Peyer's patch (tissue), 4 donors: ENCODE measurements around the gene OR8D4. TPM values are rescaled to one million over a fixed set of nuclear protein-coding genes. Genes with fewer than 3 reads are reported as not detected.

Source experiments
- DNase-seq, 3 donors: peaks; one replicate each; pipeline ENCODE4 v3.0.0-alpha.2; 2017 to 2019
- H3K27ac ChIP-seq, 4 donors: fragments of 200-600 bp; sonication (generic); one replicate each; pipeline ENCODE4 v1.5.1; 2016 to 2019
- H3K27me3 ChIP-seq, 2 donors: fragments of 200-600 bp; sonication (generic); one replicate each; pipeline ENCODE4 v1.5.1; 2019
- H3K36me3 ChIP-seq, 3 donors: fragments of 200-600 bp; sonication (generic); one replicate each; pipeline ENCODE4 v1.5.1; 2016 to 2019
- H3K4me1 ChIP-seq, 4 donors: fragments of 200-600 bp; sonication (generic); one replicate each; pipeline ENCODE4 v1.5.1; 2016 to 2019
- H3K4me3 ChIP-seq, 4 donors: fragments of 200-600 bp; sonication (generic); 1 replicate in 3 of 4; 2 replicates in 1 of 4; pipeline ENCODE4 v1.5.1; 2016 to 2019; ENCODE audit warnings: mild to moderate bottlenecking in 1 of 4
- H3K9me3 ChIP-seq, 4 donors: fragments of 200-600 bp; sonication (generic); one replicate each; pipeline ENCODE4 v1.5.1; 2016 to 2019; ENCODE audit warnings: mild to moderate bottlenecking in 1 of 4
- CTCF ChIP-seq, 6 experiments: fragments of 450-650 bp in 4 of 6; fragments of 200-600 bp in 2 of 6; sonication (generic) in 1 of 6; IDR thresholded peaks; one replicate each; pipeline ENCODE4 v1.5.1; 2017 to 2019; ENCODE audit warnings: antibody characterized with exemption in 6 of 6, mild to moderate bottlenecking in 3 of 6, moderate library complexity in 1 of 6
- POLR2A ChIP-seq, 2 donors: fragments of 450-650 bp; IDR thresholded peaks; one replicate each; pipeline ENCODE4 v1.5.1; 2017; ENCODE audit warnings: antibody characterized with exemption in 2 of 2, mild to moderate bottlenecking in 2 of 2, moderate library complexity in 2 of 2
- total RNA-seq, 4 donors: library from RNA; depleted of rRNA; stranded (reverse); fragments of >200 nt; gene quantifications; one replicate each; pipeline ENCODE4 v1.1.0, GENCODE V29; 2016

OR8D4 gene
- total RNA-seq, 4 donors from 2014 or later, result not detected

DNA sequence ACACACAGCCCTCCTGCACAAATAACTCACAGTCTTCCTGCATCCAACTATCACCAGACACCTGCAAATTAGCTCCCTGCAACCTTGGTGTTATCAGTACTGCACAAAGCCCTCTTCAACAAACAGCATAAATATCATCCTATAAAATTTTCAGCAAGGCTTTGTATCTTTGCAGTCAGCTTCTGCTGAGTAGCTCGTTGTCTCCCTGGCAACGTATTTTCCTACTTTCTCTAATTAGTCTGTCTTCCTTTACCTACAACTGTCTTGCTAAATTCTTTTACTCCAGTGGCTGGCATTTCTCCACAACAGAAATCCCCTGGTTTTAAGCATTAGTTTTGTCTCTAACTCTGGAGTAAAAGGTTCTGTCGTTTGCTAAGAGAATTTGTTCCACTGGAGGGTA is 3.9 kb downstream of the OR8D4 start:
- Histone ChIP-seq H3K4me3 (no peak overlapping the region), H3K36me3 (no peaks in the 10 kb centered on the region), H3K4me1 (no peaks in the 10 kb centered on the region), H3K9me3 (no peaks in the 10 kb centered on the region), H3K27me3 (no peaks in the 10 kb centered on the region), H3K27ac (no peak overlapping the region)
- no peak for TF ChIP-seq POLR2A (IDR thresholded peaks at IDR 0.05)
- no peak for TF ChIP-seq CTCF (IDR thresholded peaks at IDR 0.05)
- no peak for DNase-seq

DNA sequence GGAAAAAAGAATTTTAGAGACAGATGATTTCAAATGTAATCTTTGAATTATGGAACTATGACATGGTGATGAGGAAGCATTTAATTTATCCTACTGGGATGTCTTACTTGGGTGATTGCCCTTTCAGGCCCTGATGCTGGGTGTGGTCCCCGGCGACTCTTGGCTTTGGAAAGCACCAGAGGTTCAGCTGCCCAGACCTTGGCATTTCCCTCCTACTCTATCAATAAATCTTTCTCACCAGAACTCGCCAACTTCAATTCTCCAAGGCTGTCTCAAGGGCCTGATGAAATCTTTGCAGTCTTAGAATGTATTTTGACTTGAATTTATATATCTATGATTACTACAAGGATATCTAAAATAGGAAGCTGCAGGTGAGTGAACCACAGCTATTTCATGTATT is 19.0 kb downstream of the OR8D4 start:
- TF ChIP-seq POLR2A (IDR thresholded peaks at IDR 0.05), result no peak
- TF ChIP-seq CTCF (IDR thresholded peaks at IDR 0.05), result no peak
- H3K4me3 ChIP-seq, result no peak overlapping the region
- H3K36me3 ChIP-seq, result no peaks in the 10 kb centered on the region
- no peaks in the 10 kb centered on the region for H3K9me3 ChIP-seq
- DNase-seq, result no peak
- H3K27ac ChIP-seq, result no peak overlapping the region
- no peaks in the 10 kb centered on the region for H3K4me1 ChIP-seq
- no peaks in the 10 kb centered on the region for H3K27me3 ChIP-seq

DNA sequence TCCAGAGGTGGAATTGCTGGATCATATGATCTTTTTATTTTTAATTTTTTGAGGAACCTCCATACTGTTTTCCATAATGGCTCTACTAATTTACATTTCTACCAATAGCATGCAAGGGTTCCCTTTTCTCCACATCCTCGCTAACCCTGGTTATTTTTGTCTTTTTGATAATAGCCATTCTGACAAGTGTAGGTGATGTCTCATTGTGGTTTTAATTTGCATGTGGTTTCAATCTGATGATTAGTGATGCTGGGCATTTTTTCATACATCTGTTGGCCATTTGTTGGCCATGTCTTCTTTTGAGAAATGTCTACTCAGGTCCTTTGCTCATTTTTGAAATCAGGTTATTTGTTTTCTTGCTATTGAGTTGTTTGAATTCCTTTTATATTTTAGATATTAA is 22.1 kb downstream of the OR8D4 start:
- H3K27ac ChIP-seq, result no peak overlapping the region
- H3K9me3 ChIP-seq, result no peaks in the 10 kb centered on the region
- no peaks in the 10 kb centered on the region for H3K36me3 ChIP-seq
- no peaks in the 10 kb centered on the region for H3K4me1 ChIP-seq
- no peaks in the 10 kb centered on the region for H3K27me3 ChIP-seq
- DNase-seq, result no peak
- no peak overlapping the region for H3K4me3 ChIP-seq
- no peak for TF ChIP-seq CTCF (IDR thresholded peaks at IDR 0.05)

- TF ChIP-seq POLR2A (IDR thresholded peaks at IDR 0.05) (no peak), CTCF (IDR thresholded peaks at IDR 0.05) (no peak)
Measured at GRCh38 chr11:123939317-123939716, 37.4 kb downstream of the OR8D4 start, which contains the start of gene OR4D5. Gene OR4D5 (plus strand): TSS chr11:123939617. CDS start chr11:123939617, 0 bp downstream.

GRCh38 chr11:123942413-123942812 is 40.4 kb downstream of the OR8D4 start:
- TF ChIP-seq POLR2A (IDR thresholded peaks at IDR 0.05), result no peak
- Histone ChIP-seq H3K27ac (no peak overlapping the region), H3K36me3 (no peaks in the 10 kb centered on the region), H3K9me3 (no peaks in the 10 kb centered on the region), H3K27me3 (no peaks in the 10 kb centered on the region), H3K4me1 (no peaks in the 10 kb centered on the region), H3K4me3 (no peak overlapping the region)
- no peak for DNase-seq

More at GRCh38 chr11:123939317-123939716, 37.4 kb downstream of the OR8D4 start, which contains the start of gene OR4D5:
- no peak for DNase-seq
- no peak within 1 kb of the TSS for H3K27ac ChIP-seq
- no peaks in the 10 kb centered on the region for H3K9me3 ChIP-seq
- no peaks in the 10 kb centered on the region for H3K27me3 ChIP-seq
- no peak within 1 kb of the TSS for H3K4me3 ChIP-seq
- no peaks in the 10 kb centered on the region for H3K36me3 ChIP-seq
- no peaks in the 10 kb centered on the region for H3K4me1 ChIP-seq

GRCh38 chr11:123943738-123944137 is 41.8 kb downstream of the OR8D4 start, which contains the start of gene OR6T1:
Gene OR6T1 (minus strand): TSS chr11:123943838. CDS start chr11:123943838, 0 bp downstream.
- Histone ChIP-seq H3K27me3 (no peaks in the 10 kb centered on the region), H3K27ac (no peak within 1 kb of the TSS), H3K4me3 (no peak within 1 kb of the TSS), H3K9me3 (no peaks in the 10 kb centered on the region), H3K4me1 (no peaks in the 10 kb centered on the region), H3K36me3 (no peaks in the 10 kb centered on the region)
- no peak for DNase-seq
- TF ChIP-seq CTCF (IDR thresholded peaks at IDR 0.05) (no peak), POLR2A (IDR thresholded peaks at IDR 0.05) (no peak)
